H1 (cell line): ENCODE measurements around the gene LBHD1. TPM values are rescaled to one million over a fixed set of nuclear protein-coding genes. Genes with fewer than 3 reads are reported as not detected.

Experiments
- CTCF ChIA-PET: fragments of 300-600 bp; sonication (Branson Sonifier 250); formaldehyde crosslinking; loops from one replicate; lab custom pipeline; 2021; ENCODE audit not compliant: partially characterized antibody; lab: Charles Lee
- POLR2A ChIA-PET: fragments of 300-600 bp; sonication (Branson Sonifier 250); formaldehyde crosslinking; loops from one replicate; lab custom pipeline; 2021; ENCODE audit warnings: inconsistent platforms; ENCODE audit not compliant: partially characterized antibody; lab: Charles Lee
- DNase-seq, 2 experiments: peaks; one replicate each; pipeline versions ENCODE4 v3.0.0 to v3.0.0-alpha.2; 2010 to 2022; ENCODE audit warnings: low spot score in 2 of 2, low read depth in 1 of 2, mixed read lengths in 1 of 2
- FAIRE-seq: peaks from 2 replicates; lab custom pipeline; 2011; peaks lifted over from hg19 to GRCh38; lab: Jason Lieb, UNC
- H2AFZ ChIP-seq: 2 replicates; pipeline ENCODE4 v1.8.1; 2012; ENCODE audit warnings: low read length, inconsistent platforms
- H2AK5ac ChIP-seq: 2 replicates; pipeline ENCODE4 v1.6.1; 2013; ENCODE audit warnings: low read depth, low read length
- H2BK120ac ChIP-seq: replicated peaks from 2 replicates; pipeline ENCODE3; 2013; ENCODE audit warnings: low read depth, low read length, inconsistent platforms
- H2BK12ac ChIP-seq: 2 replicates; pipeline ENCODE4 v1.6.1; 2013; ENCODE audit warnings: low read depth, low read length
- H2BK15ac ChIP-seq: 2 replicates; pipeline ENCODE4 v1.6.1; 2013; ENCODE audit warnings: low read length
- H2BK20ac ChIP-seq: 2 replicates; pipeline ENCODE4 v1.6.1; 2013; ENCODE audit warnings: low read length
- H2BK5ac ChIP-seq: 2 replicates; pipeline ENCODE4 v1.6.1; 2013; ENCODE audit warnings: low read depth, low read length
- H3K14ac ChIP-seq: 2 replicates; pipeline ENCODE4 v1.6.1; 2013; ENCODE audit warnings: inconsistent platforms; ENCODE audit not compliant: insufficient read length
- H3K18ac ChIP-seq: 2 replicates; pipeline ENCODE4 v1.6.1; 2013; ENCODE audit warnings: low read length; ENCODE audit errors: extremely low read depth
- H3K23ac ChIP-seq: 2 replicates; pipeline ENCODE4 v1.6.1; 2013; ENCODE audit warnings: inconsistent platforms; ENCODE audit not compliant: insufficient read length
- H3K23me2 ChIP-seq: 2 replicates; pipeline ENCODE4 v1.6.1; 2013; ENCODE audit warnings: low read depth, low read length
- H3K27ac ChIP-seq: 2 replicates; pipeline ENCODE4 v1.6.1; 2011; ENCODE audit warnings: low read depth, low read length, inconsistent platforms
- H3K27me3 ChIP-seq, 4 experiments: replicated peaks in 1 of 4; 1 replicate in 1 of 4; 2 replicates in 3 of 4; pipeline versions ENCODE4 v1.6.1 to v1.8.1; 2011 to 2013; ENCODE audit warnings: low read length in 3 of 4, mild to moderate bottlenecking in 3 of 4, inconsistent platforms in 2 of 4, mixed read lengths in 2 of 4, moderate library complexity in 1 of 4; ENCODE audit not compliant: control insufficient read depth in 3 of 4, insufficient read depth in 3 of 4; ENCODE audit errors: extremely low read depth in 1 of 4
- H3K36me3 ChIP-seq, 4 experiments: 2 replicates each; pipeline versions ENCODE4 v1.6.1 to v1.8.1; 2011 to 2013; ENCODE audit warnings: mild to moderate bottlenecking in 4 of 4, low read length in 3 of 4, moderate library complexity in 2 of 4, control low read depth in 1 of 4, inconsistent platforms in 1 of 4; ENCODE audit not compliant: insufficient read depth in 4 of 4, control insufficient read depth in 2 of 4
- H3K4ac ChIP-seq: replicated peaks from 2 replicates; pipeline ENCODE3; 2013; ENCODE audit warnings: low read length, low read depth, mixed read lengths, inconsistent platforms; ENCODE audit not compliant: insufficient read length
- H3K4me1 ChIP-seq, 4 experiments: replicated peaks in 1 of 4; 1 replicate in 1 of 4; 2 replicates in 3 of 4; pipeline versions ENCODE4 v1.6.1 to v1.8.1; 2011 to 2013; ENCODE audit warnings: low read length in 3 of 4, inconsistent platforms in 2 of 4, mixed read lengths in 1 of 4; ENCODE audit not compliant: insufficient read depth in 4 of 4, control insufficient read depth in 3 of 4
- H3K4me2 ChIP-seq, 2 experiments: 2 replicates each; pipeline versions ENCODE4 v1.6.1 to v1.8.1; 2011 to 2013; ENCODE audit warnings: low read depth in 2 of 2, low read length in 2 of 2, control low read depth in 1 of 2, inconsistent platforms in 1 of 2, mild to moderate bottlenecking in 1 of 2; ENCODE audit not compliant: insufficient read depth in 1 of 2
- H3K4me3 ChIP-seq, 4 experiments: fragments of 200-600, 300-600 bp in 1 of 4; sonication (generic), shearing (Covaris generic), sonication (Bioruptor Twin) in 1 of 4; 2 replicates each; pipeline versions ENCODE4 v1.5.1 to v1.8.1; 2011 to 2016; ENCODE audit warnings: low read length in 4 of 4, low read depth in 3 of 4, control low read depth in 2 of 4, inconsistent platforms in 2 of 4, mild to moderate bottlenecking in 2 of 4, mixed read lengths in 1 of 4, moderate library complexity in 1 of 4; ENCODE audit not compliant: insufficient read depth in 2 of 4; ENCODE audit errors: extremely low read depth in 1 of 4
- H3K56ac ChIP-seq: replicated peaks from 2 replicates; pipeline ENCODE3; 2013; ENCODE audit warnings: low read depth, mild to moderate bottlenecking, mixed read lengths, low read length, inconsistent platforms; ENCODE audit not compliant: insufficient read length
- H3K79me1 ChIP-seq: 2 replicates; pipeline ENCODE4 v1.6.1; 2013; ENCODE audit warnings: low read depth, low read length, control low read depth
- H3K79me2 ChIP-seq, 2 experiments: 2 replicates each; pipeline versions ENCODE4 v1.6.1 to v1.8.1; 2012 to 2013; ENCODE audit warnings: low read length in 2 of 2, mild to moderate bottlenecking in 2 of 2, inconsistent platforms in 1 of 2; ENCODE audit not compliant: insufficient read depth in 2 of 2, control insufficient read depth in 1 of 2
- H3K9ac ChIP-seq, 4 experiments: replicated peaks in 1 of 4; 1 replicate in 1 of 4; 2 replicates in 3 of 4; pipeline versions ENCODE4 v1.6.1 to v1.8.1; 2011 to 2013; ENCODE audit warnings: low read depth in 3 of 4, low read length in 3 of 4, control low read depth in 2 of 4, mild to moderate bottlenecking in 2 of 4, moderate library complexity in 2 of 4, inconsistent platforms in 1 of 4; ENCODE audit errors: extremely low read depth in 1 of 4
- H3K9me3 ChIP-seq, 2 experiments: 2 replicates each; pipeline versions ENCODE4 v1.6.1 to v1.8.1; 2012 to 2013; ENCODE audit warnings: mild to moderate bottlenecking in 2 of 2, moderate library complexity in 2 of 2, control low read depth in 1 of 2, inconsistent platforms in 1 of 2, low read depth in 1 of 2, low read length in 1 of 2, mixed read lengths in 1 of 2; ENCODE audit not compliant: insufficient read depth in 2 of 2
- H4K20me1 ChIP-seq, 2 experiments: replicated peaks in 1 of 2; 2 replicates each; pipeline versions ENCODE3 to v1.8.1; 2011 to 2013; ENCODE audit warnings: inconsistent platforms in 2 of 2, low read length in 2 of 2, mild to moderate bottlenecking in 1 of 2; ENCODE audit not compliant: insufficient read depth in 2 of 2, control insufficient read depth in 1 of 2
- H4K5ac ChIP-seq: 2 replicates; pipeline ENCODE4 v1.6.1; 2013; ENCODE audit warnings: low read length, low read depth, mixed read lengths, inconsistent platforms; ENCODE audit not compliant: insufficient read length
- H4K8ac ChIP-seq: 2 replicates; pipeline ENCODE4 v1.8.0; 2013; ENCODE audit warnings: mild to moderate bottlenecking, moderate library complexity, low read length, inconsistent platforms; ENCODE audit not compliant: insufficient read depth; ENCODE audit errors: extremely low read depth
- H4K91ac ChIP-seq: replicated peaks from 2 replicates; pipeline ENCODE3; 2013; ENCODE audit warnings: low read length, mixed read lengths, inconsistent platforms; ENCODE audit not compliant: insufficient read length
- BRCA1 ChIP-seq: IDR thresholded peaks from 2 replicates; pipeline ENCODE4 v1.6.1; 2012; ENCODE audit warnings: low read depth, low read length, improper control_type of control experiment
- EZH2 ChIP-seq: fragments of 200-600 bp; sonication (generic); IDR thresholded peaks from 2 replicates; pipeline ENCODE4 v1.7.1; 2012; ENCODE audit warnings: low read depth, mild to moderate bottlenecking, moderate library complexity, low read length, inconsistent platforms; ENCODE audit not compliant: severe bottlenecking
- HDAC2 ChIP-seq, 2 experiments: fragments of 300-600 bp in 1 of 2; sonication (generic) in 1 of 2; IDR thresholded peaks; 2 replicates each; pipeline ENCODE4 v1.6.1; 2011 to 2012; ENCODE audit warnings: low read depth in 2 of 2, low read length in 2 of 2, mild to moderate bottlenecking in 2 of 2, moderate library complexity in 2 of 2, borderline replicate concordance in 1 of 2, inconsistent platforms in 1 of 2
- PHF8 ChIP-seq: fragments of 200-600 bp; sonication (generic); conservative IDR thresholded peaks from 2 replicates; pipeline ENCODE4 v1.7.1; 2012; ENCODE audit warnings: low read depth, mild to moderate bottlenecking, inconsistent platforms, low read length, moderate library complexity
- SIN3A ChIP-seq, 2 experiments: IDR thresholded peaks in 1 of 2; conservative IDR thresholded peaks in 1 of 2; 2 replicates each; pipeline ENCODE4 v1.6.1; 2011 to 2012; ENCODE audit warnings: low read length in 2 of 2, improper control_type of control experiment in 1 of 2, low read depth in 1 of 2, mild to moderate bottlenecking in 1 of 2
- TCF12 ChIP-seq: IDR thresholded peaks from 2 replicates; pipeline ENCODE4 v1.6.1; 2011; ENCODE audit warnings: low read depth, mild to moderate bottlenecking, low read length
- TEAD4 ChIP-seq: IDR thresholded peaks from 2 replicates; pipeline ENCODE4 v1.6.1; 2012; ENCODE audit warnings: low read depth, low read length, inconsistent platforms, mixed read lengths
- YY1 ChIP-seq: IDR thresholded peaks from 2 replicates; pipeline ENCODE4 v1.6.1; 2011; ENCODE audit warnings: low read depth, mild to moderate bottlenecking, low read length
- WGBS, 2 experiments: shearing (Covaris generic) in 1 of 2; methylation state at CpG; one replicate each; pipeline versions ENCODE4 v1.1.6 to v1.1.7; 2013 to 2015; ENCODE audit warnings: low lambda C conversion rate in 2 of 2, mixed read lengths in 2 of 2, inconsistent platforms in 1 of 2, low coverage in 1 of 2, missing lambda C conversion rate in 1 of 2; ENCODE audit not compliant: insufficient replicate concordance in 2 of 2, insufficient coverage in 1 of 2, insufficient read length in 1 of 2; ENCODE audit errors: extremely low coverage in 1 of 2, missing lambda C conversion rate in 1 of 2; 5-methylcytosine and 5-hydroxymethylcytosine counted together
- polyA plus RNA-seq, 7 experiments: library from polyadenylated mRNA; depleted of rRNA in 3 of 7; stranded (reverse) in 5 of 7; unstranded in 2 of 7; fragments of >200 nt in 5 of 7; fragments of 200-250 nt in 2 of 7; gene quantifications; 1 replicate in 5 of 7; 2 replicates in 1 of 7; 4 replicates in 1 of 7; pipeline versions ENCODE4 v1.2.1 to v1.2.3, GENCODE V29; 2011 to 2013; ENCODE audit warnings: missing spikeins in 2 of 7, mixed read lengths in 2 of 7
- total RNA-seq: library from RNA; stranded (reverse); fragmentation: NEBNext Ultra II Directional; extraction: Animal tissue kit (Norgen Biotek cat#: 25700); gene quantifications from 2 replicates; pipeline ENCODE4 v1.2.1, GENCODE V29; 2021
- TF ChIP-seq, protein P1 (sequence below), 3 experiments: IDR thresholded peaks; 1 replicate in 2 of 3; 2 replicates in 1 of 3; pipeline versions ENCODE4 v1.5.1 to v1.6.1; 2011; ENCODE audit warnings: low read length in 3 of 3, mild to moderate bottlenecking in 3 of 3, inconsistent platforms in 2 of 3, low read depth in 1 of 3, moderate library complexity in 1 of 3; ENCODE audit not compliant: insufficient read depth in 1 of 3; ENCODE audit errors: control extremely low read depth in 1 of 3

LBHD1 gene
- total and polyA plus RNA-seq, 2 of the 8 experiments (the other 6 are each of a cell fraction or from before 2014, with no cell fraction given) = 2.3 to 5.2 TPM

DNA sequence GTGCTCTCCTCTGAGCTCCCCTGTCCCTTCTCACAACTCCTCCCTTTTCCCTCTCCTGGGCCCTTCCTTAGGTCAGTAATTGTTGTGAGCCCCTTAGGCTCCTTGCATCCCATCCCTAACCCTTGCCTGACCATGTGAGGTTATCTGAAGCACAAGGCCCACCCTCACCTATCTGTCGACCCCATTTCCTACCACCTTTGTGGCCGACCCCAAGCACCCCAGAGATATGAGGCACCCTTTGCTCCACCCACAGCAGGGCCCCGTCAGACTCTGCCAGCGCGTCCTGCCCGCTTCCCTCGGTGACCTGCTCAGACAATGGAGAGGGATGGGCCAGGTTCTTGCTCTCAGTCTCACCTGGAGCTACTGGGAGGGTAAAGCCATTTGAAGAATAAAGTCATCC, 36.7 kb upstream of the LBHD1 start:
- peak in 1 of 2 experiments; percentile 69 for DNase-seq
- TF ChIP-seq PHF8 (0 out of 2 replicates have a peak, but pooled peaks have one; percentile 23), TCF12 (no peak), TEAD4 (no peak), YY1 (no peak), BRCA1 (no peak), EZH2 (no peak), HDAC2 (IDR thresholded peaks at IDR 0.05; ENCODE audit: borderline replicate concordance in 1 of 2, low read depth in 2 of 2, low read length in 2 of 2) (no peak), SIN3A (conservative IDR thresholded peaks at IDR 0.05 in 1 of 2, IDR thresholded peaks at IDR 0.05 in 1 of 2; ENCODE audit: low read depth in 1 of 2, low read length in 2 of 2) (no peak)
- TF ChIP-seq, protein P1, sequence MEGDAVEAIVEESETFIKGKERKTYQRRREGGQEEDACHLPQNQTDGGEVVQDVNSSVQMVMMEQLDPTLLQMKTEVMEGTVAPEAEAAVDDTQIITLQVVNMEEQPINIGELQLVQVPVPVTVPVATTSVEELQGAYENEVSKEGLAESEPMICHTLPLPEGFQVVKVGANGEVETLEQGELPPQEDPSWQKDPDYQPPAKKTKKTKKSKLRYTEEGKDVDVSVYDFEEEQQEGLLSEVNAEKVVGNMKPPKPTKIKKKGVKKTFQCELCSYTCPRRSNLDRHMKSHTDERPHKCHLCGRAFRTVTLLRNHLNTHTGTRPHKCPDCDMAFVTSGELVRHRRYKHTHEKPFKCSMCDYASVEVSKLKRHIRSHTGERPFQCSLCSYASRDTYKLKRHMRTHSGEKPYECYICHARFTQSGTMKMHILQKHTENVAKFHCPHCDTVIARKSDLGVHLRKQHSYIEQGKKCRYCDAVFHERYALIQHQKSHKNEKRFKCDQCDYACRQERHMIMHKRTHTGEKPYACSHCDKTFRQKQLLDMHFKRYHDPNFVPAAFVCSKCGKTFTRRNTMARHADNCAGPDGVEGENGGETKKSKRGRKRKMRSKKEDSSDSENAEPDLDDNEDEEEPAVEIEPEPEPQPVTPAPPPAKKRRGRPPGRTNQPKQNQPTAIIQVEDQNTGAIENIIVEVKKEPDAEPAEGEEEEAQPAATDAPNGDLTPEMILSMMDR (IDR thresholded peaks at IDR 0.05; ENCODE audit: control extremely low read depth in 1 of 3, insufficient read depth in 1 of 3, low read depth in 1 of 3, low read length in 3 of 3) = no peak

More for the DNA sequence above, 36.7 kb upstream of the LBHD1 start:
- no peak overlapping the region for H3K23ac ChIP-seq
- H4K20me1 ChIP-seq = no peaks in the 10 kb centered on the region
- H4K91ac ChIP-seq = peak overlapping the region; percentile 45
- peak overlapping the region; percentile 78; the same call in 1 of the 2 replicates for H3K27ac ChIP-seq
- peak overlapping the region; percentile 25; the same call in 1 of the 2 replicates for H2AK5ac ChIP-seq
- H3K27me3 ChIP-seq = no peaks in the 10 kb centered on the region
- no peak overlapping the region for H3K4ac ChIP-seq
- ChIA-PET POLR2A (interaction anchor here (0.6 to 61.4 kb wide), 33 partner anchors 9 to 172 kb away, joined by 3 to 2041 read pairs (median 8); partner anchors contain the start of genes B3GAT3, C11orf98, CSKMT and EEF1G), CTCF (interaction anchor here (0.6 to 3.8 kb wide), 10 partner anchors 12 to 365 kb away, joined by 3 to 21 read pairs (median 4); partner anchors contain the start of genes LBHD1, UBXN1, UQCC3 and ZBTB3)
- H2AFZ ChIP-seq = peak overlapping the region; percentile 33; the same call in 1 of the 2 replicates
- peaks cover 22% of the 10 kb centered on the region for H3K23me2 ChIP-seq
- peak overlapping the region; percentile 14 for H4K5ac ChIP-seq
- H3K14ac ChIP-seq = no peak overlapping the region
- FAIRE-seq = no peak
- H3K9ac ChIP-seq = peak overlapping the region; percentile 61 to 81 (median 70); a peak in 6 of 7 replicates
- H3K4me2 ChIP-seq = peak overlapping the region; percentile 99
- peaks cover 12 to 33% (median 17%) of the 10 kb centered on the region in 4 experiments for H3K36me3 ChIP-seq
- H2BK12ac ChIP-seq = peak overlapping the region; percentile 85; the same call in 1 of the 2 replicates
- H3K9me3 ChIP-seq = no peaks in the 10 kb centered on the region
- H3K79me1 ChIP-seq = no peaks in the 10 kb centered on the region; the same call in 1 of the 2 replicates
- H3K18ac ChIP-seq = peak overlapping the region; percentile 79; the same call in 1 of the 2 replicates
- H2BK120ac ChIP-seq = no peak overlapping the region
- peaks cover 7 to 34% (median 20%) of the 10 kb centered on the region in 4 experiments for H3K4me1 ChIP-seq
- H3K4me3 ChIP-seq = peak overlapping the region; percentile 68 to 89 (median 84)
- H2BK5ac ChIP-seq = peak overlapping the region; percentile 82
- 7% methylated on average over 7 of the region's 7 CpGs; no CpG with 5 or more reads in 1 of the 2 experiments for WGBS, 2 experiments
- H2BK15ac ChIP-seq = 0 out of 2 replicates have a peak overlapping the region, but pooled peaks have one; percentile 50
- no peak overlapping the region for H3K56ac ChIP-seq
- H2BK20ac ChIP-seq = no peak overlapping the region
- H4K8ac ChIP-seq = peak overlapping the region; percentile 100; the same call in 1 of the 2 replicates
- H3K79me2 ChIP-seq = peaks cover 0 to 9% of the 10 kb centered on the region in 2 experiments; a peak in 1 of 4 replicates
